Measurements from ENCODE around the gene TIMP3.
"Not testable (repeated sequence)": the region's sequence is repeated elsewhere in the genome, so short reads cannot be mapped to it uniquely, and the experiment has no call there.

- TF ChIP-seq, protein P1, sequence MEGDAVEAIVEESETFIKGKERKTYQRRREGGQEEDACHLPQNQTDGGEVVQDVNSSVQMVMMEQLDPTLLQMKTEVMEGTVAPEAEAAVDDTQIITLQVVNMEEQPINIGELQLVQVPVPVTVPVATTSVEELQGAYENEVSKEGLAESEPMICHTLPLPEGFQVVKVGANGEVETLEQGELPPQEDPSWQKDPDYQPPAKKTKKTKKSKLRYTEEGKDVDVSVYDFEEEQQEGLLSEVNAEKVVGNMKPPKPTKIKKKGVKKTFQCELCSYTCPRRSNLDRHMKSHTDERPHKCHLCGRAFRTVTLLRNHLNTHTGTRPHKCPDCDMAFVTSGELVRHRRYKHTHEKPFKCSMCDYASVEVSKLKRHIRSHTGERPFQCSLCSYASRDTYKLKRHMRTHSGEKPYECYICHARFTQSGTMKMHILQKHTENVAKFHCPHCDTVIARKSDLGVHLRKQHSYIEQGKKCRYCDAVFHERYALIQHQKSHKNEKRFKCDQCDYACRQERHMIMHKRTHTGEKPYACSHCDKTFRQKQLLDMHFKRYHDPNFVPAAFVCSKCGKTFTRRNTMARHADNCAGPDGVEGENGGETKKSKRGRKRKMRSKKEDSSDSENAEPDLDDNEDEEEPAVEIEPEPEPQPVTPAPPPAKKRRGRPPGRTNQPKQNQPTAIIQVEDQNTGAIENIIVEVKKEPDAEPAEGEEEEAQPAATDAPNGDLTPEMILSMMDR (IDR thresholded peaks at IDR 0.05): not testable (repeated sequence)
- not testable (repeated sequence) for TF ChIP-seq POLR2A (IDR thresholded peaks at IDR 0.05)
Measured at GRCh38 chr22:32757086-32757762, 44.3 kb upstream of the TIMP3 start.

Data from Peyer's patch (tissue), 4 donors.